Breast epithelium (tissue), 3 donors: ENCODE results near the gene RSBN1L.
A peak's percentile ranks its signal among the peaks of the same experiment; 100 is the strongest.

ENCODE experiments used
- CTCF ChIP-seq, 3 donors: fragments of 450-650 bp; IDR thresholded peaks; one replicate each; pipeline ENCODE4 v1.5.1; 2016 to 2017; ENCODE audit warnings: antibody characterized with exemption in 3 of 3, mild to moderate bottlenecking in 3 of 3, moderate library complexity in 3 of 3
- POLR2A ChIP-seq: fragments of 450-650 bp; IDR thresholded peaks from one replicate; pipeline ENCODE4 v1.6.1; 2016; ENCODE audit warnings: antibody characterized with exemption, mild to moderate bottlenecking, moderate library complexity
- POLR2AphosphoS5 ChIP-seq, 3 donors: sonication (generic); formaldehyde crosslinking; IDR thresholded peaks; one replicate each; pipeline ENCODE4 v1.6.1; 2017; ENCODE audit warnings: antibody characterized with exemption in 3 of 3

GRCh38 chr7:77651575-77652162 lies 44.6 kb upstream of the RSBN1L start:
- peak; percentile 61 to 73 (median 65) for TF ChIP-seq CTCF (IDR thresholded peaks at IDR 0.05)
- TF ChIP-seq POLR2A, result no peak
- TF ChIP-seq POLR2AphosphoS5 (IDR thresholded peaks at IDR 0.05), result no peak
